ENCODE measurements around the gene TM4SF18. TPM values are rescaled to one million over a fixed set of nuclear protein-coding genes. Genes with fewer than 3 reads are reported as not detected.

TM4SF18 gene
- total RNA-seq, 3 donors from 2014 or later = not detected

- Mint-ChIP-seq H3K4me3 (no peak overlapping the region), H3K4me1 (ENCODE audit: low read depth) (no peaks in the 10 kb centered on the region), H3K36me3 (ENCODE audit: insufficient read depth) (no peaks in the 10 kb centered on the region), H3K27me3 (ENCODE audit: low read depth) (peaks cover 6% of the 10 kb centered on the region), H3K9me3 (no peaks in the 10 kb centered on the region)
- ATAC-seq = no peak
- no peak for DNase-seq
Measured at GRCh38 chr3:149325581-149325980, 7.9 kb downstream of the TM4SF18 start.

- Mint-ChIP-seq H3K4me1 (ENCODE audit: low read depth) (no peaks in the 10 kb centered on the region), H3K4me3 (no peak overlapping the region), H3K9me3 (no peaks in the 10 kb centered on the region), H3K36me3 (ENCODE audit: insufficient read depth) (no peaks in the 10 kb centered on the region), H3K27me3 (ENCODE audit: low read depth) (peaks cover 6% of the 10 kb centered on the region)
- ATAC-seq (no peak), DNase-seq (no peak)
Measured at GRCh38 chr3:149324332-149324731, 9.1 kb downstream of the TM4SF18 start.

GRCh38 chr3:149321640-149322039, 11.8 kb downstream of the TM4SF18 start:
- H3K36me3 Mint-ChIP-seq (ENCODE audit: insufficient read depth) = no peaks in the 10 kb centered on the region
- no peaks in the 10 kb centered on the region for H3K4me1 Mint-ChIP-seq (ENCODE audit: low read depth)
- no peak for ATAC-seq
- DNase-seq = no peak
- no peak overlapping the region for H3K4me3 Mint-ChIP-seq
- H3K27me3 Mint-ChIP-seq (ENCODE audit: low read depth) = peaks cover 8% of the 10 kb centered on the region
- H3K9me3 Mint-ChIP-seq = no peaks in the 10 kb centered on the region

- ATAC-seq (no peak), DNase-seq (no peak)
- Mint-ChIP-seq H3K27me3 (ENCODE audit: low read depth) (peaks cover 6% of the 10 kb centered on the region), H3K4me1 (ENCODE audit: low read depth) (no peaks in the 10 kb centered on the region), H3K9me3 (no peaks in the 10 kb centered on the region), H3K4me3 (no peak overlapping the region), H3K36me3 (ENCODE audit: insufficient read depth) (no peaks in the 10 kb centered on the region)
Measured at GRCh38 chr3:149321136-149321535, 12.3 kb downstream of the TM4SF18 start.

- DNase-seq (no peak), ATAC-seq (no peak)
- Mint-ChIP-seq H3K4me1 (ENCODE audit: low read depth) (no peaks in the 10 kb centered on the region), H3K9me3 (no peaks in the 10 kb centered on the region), H3K36me3 (ENCODE audit: insufficient read depth) (no peaks in the 10 kb centered on the region), H3K4me3 (no peak overlapping the region), H3K27me3 (ENCODE audit: low read depth) (peaks cover 6% of the 10 kb centered on the region)
Measured at GRCh38 chr3:149319750-149320149, 13.7 kb downstream of the TM4SF18 start.

GRCh38 chr3:149317072-149317471, 16.4 kb downstream of the TM4SF18 start:
- no peak for ATAC-seq
- peaks cover 10% of the 10 kb centered on the region for H3K27me3 Mint-ChIP-seq (ENCODE audit: low read depth)
- H3K4me1 Mint-ChIP-seq (ENCODE audit: low read depth) = no peaks in the 10 kb centered on the region
- no peak for DNase-seq
- H3K4me3 Mint-ChIP-seq = no peak overlapping the region
- H3K9me3 Mint-ChIP-seq = no peaks in the 10 kb centered on the region
- no peaks in the 10 kb centered on the region for H3K36me3 Mint-ChIP-seq (ENCODE audit: insufficient read depth)

- H3K36me3 Mint-ChIP-seq (ENCODE audit: insufficient read depth) = no peaks in the 10 kb centered on the region
- H3K9me3 Mint-ChIP-seq = no peaks in the 10 kb centered on the region
- peaks cover 10% of the 10 kb centered on the region for H3K27me3 Mint-ChIP-seq (ENCODE audit: low read depth)
- DNase-seq = no peak
- ATAC-seq = no peak
- no peak overlapping the region for H3K4me3 Mint-ChIP-seq
- no peaks in the 10 kb centered on the region for H3K4me1 Mint-ChIP-seq (ENCODE audit: low read depth)
Measured at GRCh38 chr3:149316437-149316836, 17.0 kb downstream of the TM4SF18 start.

- no peaks in the 10 kb centered on the region for H3K4me1 Mint-ChIP-seq (ENCODE audit: low read depth)
- no peaks in the 10 kb centered on the region for H3K9me3 Mint-ChIP-seq
- H3K4me3 Mint-ChIP-seq = no peak overlapping the region
- peaks cover 13% of the 10 kb centered on the region for H3K27me3 Mint-ChIP-seq (ENCODE audit: low read depth)
- ATAC-seq (no peak), DNase-seq (no peak)
- H3K36me3 Mint-ChIP-seq (ENCODE audit: insufficient read depth) = no peaks in the 10 kb centered on the region
Measured at GRCh38 chr3:149315694-149316093, 17.7 kb downstream of the TM4SF18 start.

GRCh38 chr3:149314807-149315578, 18.4 kb downstream of the TM4SF18 start:
- no peaks in the 10 kb centered on the region for H3K4me1 Mint-ChIP-seq (ENCODE audit: low read depth)
- H3K27me3 Mint-ChIP-seq (ENCODE audit: low read depth) = peaks cover 13% of the 10 kb centered on the region
- H3K9me3 Mint-ChIP-seq = no peaks in the 10 kb centered on the region
- DNase-seq = no peak
- no peak for ATAC-seq
- H3K4me3 Mint-ChIP-seq = no peak overlapping the region
- no peaks in the 10 kb centered on the region for H3K36me3 Mint-ChIP-seq (ENCODE audit: insufficient read depth)

GRCh38 chr3:149313542-149313941, 19.9 kb downstream of the TM4SF18 start:
- Mint-ChIP-seq H3K36me3 (ENCODE audit: insufficient read depth) (no peaks in the 10 kb centered on the region), H3K9me3 (no peaks in the 10 kb centered on the region), H3K4me3 (no peak overlapping the region), H3K4me1 (ENCODE audit: low read depth) (no peaks in the 10 kb centered on the region), H3K27me3 (ENCODE audit: low read depth) (peaks cover 13% of the 10 kb centered on the region)
- no peak for DNase-seq
- no peak for ATAC-seq

GRCh38 chr3:149310796-149311534, 22.5 kb downstream of the TM4SF18 start:
- H3K4me3 Mint-ChIP-seq = no peak overlapping the region
- ATAC-seq = no peak
- no peaks in the 10 kb centered on the region for H3K4me1 Mint-ChIP-seq (ENCODE audit: low read depth)
- H3K27me3 Mint-ChIP-seq (ENCODE audit: low read depth) = peaks cover 14% of the 10 kb centered on the region
- H3K9me3 Mint-ChIP-seq = no peaks in the 10 kb centered on the region
- no peak for DNase-seq
- H3K36me3 Mint-ChIP-seq (ENCODE audit: insufficient read depth) = no peaks in the 10 kb centered on the region

- no peak for DNase-seq
- no peak overlapping the region for H3K4me3 Mint-ChIP-seq
- H3K36me3 Mint-ChIP-seq (ENCODE audit: insufficient read depth) = no peaks in the 10 kb centered on the region
- no peaks in the 10 kb centered on the region for H3K9me3 Mint-ChIP-seq
- no peak for ATAC-seq
- no peaks in the 10 kb centered on the region for H3K4me1 Mint-ChIP-seq (ENCODE audit: low read depth)
- H3K27me3 Mint-ChIP-seq (ENCODE audit: low read depth) = peaks cover 12% of the 10 kb centered on the region
Measured at GRCh38 chr3:149307435-149307783, 26.0 kb downstream of the TM4SF18 start.

GRCh38 chr3:149306751-149307434, 26.5 kb downstream of the TM4SF18 start:
- ATAC-seq (no peak), DNase-seq (no peak)
- peaks cover 8% of the 10 kb centered on the region for H3K27me3 Mint-ChIP-seq (ENCODE audit: low read depth)
- no peaks in the 10 kb centered on the region for H3K36me3 Mint-ChIP-seq (ENCODE audit: insufficient read depth)
- H3K4me3 Mint-ChIP-seq = no peak overlapping the region
- H3K9me3 Mint-ChIP-seq = no peaks in the 10 kb centered on the region
- H3K4me1 Mint-ChIP-seq (ENCODE audit: low read depth) = no peaks in the 10 kb centered on the region

- no peaks in the 10 kb centered on the region for H3K36me3 Mint-ChIP-seq (ENCODE audit: insufficient read depth)
- no peaks in the 10 kb centered on the region for H3K9me3 Mint-ChIP-seq
- no peaks in the 10 kb centered on the region for H3K4me1 Mint-ChIP-seq (ENCODE audit: low read depth)
- no peak for DNase-seq
- no peak for ATAC-seq
- peaks cover 5% of the 10 kb centered on the region for H3K27me3 Mint-ChIP-seq (ENCODE audit: low read depth)
- no peak overlapping the region for H3K4me3 Mint-ChIP-seq
Measured at GRCh38 chr3:149305376-149305775, 28.1 kb downstream of the TM4SF18 start.
